Measurements from ENCODE around the gene BTBD19.
A peak's percentile ranks its signal among the peaks of the same experiment; 100 is the strongest.
"Not testable (repeated sequence)": the region's sequence is repeated elsewhere in the genome, so short reads cannot be mapped to it uniquely, and the experiment has no call there.

Gene BTBD19

DNA sequence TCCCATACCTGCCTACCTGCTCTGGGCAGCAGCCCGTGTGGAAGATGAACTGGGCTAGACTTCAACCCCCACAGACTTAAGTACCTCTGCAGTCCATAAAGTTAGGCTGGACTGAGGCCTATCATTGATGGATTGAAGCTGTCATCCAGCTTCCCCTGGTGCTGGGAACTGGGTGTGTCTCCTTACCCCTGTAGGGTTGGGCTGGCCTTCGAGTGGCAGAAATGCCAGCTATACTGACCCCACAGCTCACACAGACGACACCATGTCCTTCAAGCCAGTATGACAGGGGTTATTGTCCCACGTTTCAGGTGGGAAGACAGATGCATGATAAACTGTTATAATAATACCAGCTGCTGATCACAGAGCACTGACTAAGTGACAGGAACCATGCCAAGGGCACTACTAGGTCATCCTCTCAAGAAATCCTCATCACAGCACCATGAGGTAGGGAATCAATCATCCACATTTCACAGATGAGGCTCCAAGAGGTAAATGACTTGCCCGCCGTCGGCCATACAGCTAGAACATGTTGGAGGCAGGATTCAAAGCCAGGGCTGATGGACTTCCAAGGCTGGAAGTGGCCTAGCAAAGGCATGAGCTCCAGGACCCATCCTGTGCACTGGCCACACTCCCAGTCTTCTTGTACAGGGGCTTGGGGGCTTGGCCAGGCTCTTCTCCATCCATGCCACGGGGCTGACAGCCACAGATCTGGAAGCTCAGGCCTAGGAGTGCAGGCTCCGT is 20.0 kb upstream of the BTBD19 start, which contains the start of gene BEST4:
Gene BEST4, minus strand, starts transcription at position 51 of the 741 bp plus-strand sequence. CDS start 465 bp downstream, outside the sequence.
- no peak for DNase-seq

DNA sequence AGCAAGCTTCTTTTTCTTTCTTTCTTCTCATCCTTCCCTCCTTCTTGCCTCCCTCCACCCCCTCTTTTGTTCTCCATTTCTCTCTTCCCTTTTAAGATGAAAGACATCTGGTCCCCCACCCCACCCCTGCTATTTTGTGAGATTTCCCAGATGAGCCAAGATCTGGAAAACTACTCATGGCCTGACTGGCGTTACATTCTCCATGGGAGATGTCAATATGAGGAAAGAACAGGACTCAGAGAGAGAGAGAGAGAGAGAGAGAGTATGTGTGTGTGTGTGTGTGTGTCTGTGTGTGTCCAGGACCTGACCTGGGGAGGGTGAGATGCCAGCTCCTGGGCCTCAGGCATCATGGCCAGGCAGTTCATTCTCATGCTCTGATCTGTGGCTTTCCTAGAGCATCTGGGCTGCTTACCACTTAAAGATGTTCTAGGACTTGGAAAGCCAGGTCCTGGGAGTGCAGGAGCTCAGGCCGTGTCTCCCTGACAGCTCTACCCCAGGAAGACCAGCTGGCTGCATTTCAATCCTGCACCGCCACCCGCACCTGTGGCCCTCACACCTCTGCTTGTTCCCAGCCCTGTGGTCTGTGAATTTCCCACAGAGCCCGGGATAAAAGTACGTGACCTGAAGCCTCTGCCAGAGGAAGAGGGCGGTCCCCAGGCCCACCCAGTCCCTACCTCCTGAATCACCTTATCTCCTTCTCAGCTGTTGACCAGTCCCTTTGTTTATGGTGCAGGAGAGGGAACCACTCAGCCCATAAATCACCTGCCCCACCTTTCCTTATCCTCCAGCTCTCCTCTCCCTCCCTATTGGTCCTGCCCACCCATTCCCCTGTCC is 17.1 kb upstream of the BTBD19 start:
- no peak for DNase-seq

DNA sequence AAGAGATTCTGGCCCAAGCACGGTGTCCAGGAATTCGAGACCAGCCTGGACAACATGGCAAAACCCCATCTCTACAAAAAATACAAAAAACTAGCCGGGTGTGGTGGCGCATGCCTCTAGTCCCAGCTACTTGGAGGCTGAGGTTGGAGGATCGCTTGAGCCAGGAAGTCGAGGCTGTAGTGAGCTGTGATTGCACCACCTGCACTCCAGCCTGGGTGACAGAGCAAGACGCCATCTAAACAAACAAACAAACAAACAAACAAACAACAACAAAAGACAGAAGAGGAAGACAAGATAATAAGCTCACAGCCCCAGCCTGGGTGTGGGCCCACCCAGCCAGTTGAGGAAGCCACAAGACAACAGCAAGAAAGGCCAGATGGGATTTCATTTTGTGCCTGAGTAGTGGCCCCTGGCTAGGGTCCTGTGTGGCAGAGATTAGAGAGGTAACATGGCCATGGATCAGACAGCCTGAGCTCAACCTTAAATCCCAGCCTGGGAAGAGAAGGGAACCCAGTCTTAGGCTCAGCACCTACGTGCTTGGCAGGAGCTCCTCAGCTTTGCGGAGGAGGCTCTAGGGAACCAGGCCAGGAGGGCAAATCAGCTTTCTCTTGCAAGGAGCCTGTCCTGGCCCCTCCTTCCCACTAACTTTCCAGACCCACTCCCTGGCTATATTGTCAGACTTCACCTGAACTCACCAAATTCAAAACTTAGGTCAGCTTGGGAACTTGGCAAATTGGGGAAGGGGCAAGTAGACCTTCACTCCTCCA is 15.4 kb upstream of the BTBD19 start:
- DNase-seq = no peak

DNA sequence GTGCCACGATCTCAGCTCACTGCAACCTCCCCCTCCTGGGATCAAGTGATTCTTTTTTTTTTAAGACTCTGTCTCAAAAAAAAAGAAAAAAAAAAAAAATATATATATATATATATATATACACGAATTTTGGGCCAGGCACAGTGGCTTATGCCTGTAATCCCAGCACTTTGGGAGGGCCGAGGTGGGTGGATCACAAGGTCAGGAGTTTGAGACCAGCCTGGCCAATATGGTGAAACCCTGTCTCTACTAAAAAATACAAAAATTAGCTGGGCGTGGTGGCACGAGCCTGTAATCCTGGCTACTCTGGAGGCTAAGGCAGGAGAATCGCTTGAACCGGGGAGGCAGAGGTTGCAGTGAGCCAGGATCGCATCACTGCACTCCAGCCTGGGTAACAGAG is 10.4 kb upstream of the BTBD19 start:
- not testable (repeated sequence) for DNase-seq

DNA sequence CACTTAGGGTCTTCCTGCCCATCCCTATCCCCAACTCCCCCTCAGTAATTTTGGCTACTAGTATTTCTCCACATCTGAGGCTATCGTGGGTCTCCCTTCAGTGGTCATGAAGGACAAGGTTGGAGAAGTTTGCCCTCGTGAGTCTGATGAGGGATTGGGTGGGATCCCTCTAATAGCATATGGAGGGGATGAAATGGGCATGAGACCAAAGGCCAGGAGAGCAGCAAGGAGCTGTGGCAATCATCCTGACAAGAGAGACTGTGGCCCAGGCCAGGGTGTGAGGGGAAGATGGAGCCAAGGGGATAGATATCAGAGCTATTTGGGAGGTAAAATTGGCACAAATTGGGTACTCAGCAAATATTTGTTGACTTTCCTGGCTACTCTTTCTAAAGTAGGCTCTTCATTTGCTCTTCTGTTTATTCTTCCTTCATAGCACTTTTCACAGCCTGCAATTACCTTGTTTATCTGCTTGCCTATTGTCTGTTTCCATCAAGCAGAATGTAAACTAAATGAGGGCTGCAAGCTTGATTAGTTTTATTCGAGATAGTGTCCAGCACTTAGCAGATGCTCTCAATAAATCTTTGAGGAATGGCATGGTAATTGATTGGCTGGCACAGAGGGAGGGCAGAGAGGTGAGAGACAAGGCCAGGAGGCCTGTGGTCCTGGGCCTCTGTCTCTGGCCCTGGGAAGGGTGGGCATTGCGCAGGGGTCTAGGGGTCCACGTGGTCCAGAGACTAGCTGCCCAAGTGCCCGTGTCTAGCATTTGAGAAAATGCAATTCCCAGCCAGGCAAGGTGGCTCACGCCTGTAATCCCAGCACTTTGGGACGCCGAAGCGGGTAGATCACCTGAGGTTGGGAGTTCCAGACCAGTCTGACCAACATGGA is 9.6 kb upstream of the BTBD19 start:
- DNase-seq = no peak

DNA sequence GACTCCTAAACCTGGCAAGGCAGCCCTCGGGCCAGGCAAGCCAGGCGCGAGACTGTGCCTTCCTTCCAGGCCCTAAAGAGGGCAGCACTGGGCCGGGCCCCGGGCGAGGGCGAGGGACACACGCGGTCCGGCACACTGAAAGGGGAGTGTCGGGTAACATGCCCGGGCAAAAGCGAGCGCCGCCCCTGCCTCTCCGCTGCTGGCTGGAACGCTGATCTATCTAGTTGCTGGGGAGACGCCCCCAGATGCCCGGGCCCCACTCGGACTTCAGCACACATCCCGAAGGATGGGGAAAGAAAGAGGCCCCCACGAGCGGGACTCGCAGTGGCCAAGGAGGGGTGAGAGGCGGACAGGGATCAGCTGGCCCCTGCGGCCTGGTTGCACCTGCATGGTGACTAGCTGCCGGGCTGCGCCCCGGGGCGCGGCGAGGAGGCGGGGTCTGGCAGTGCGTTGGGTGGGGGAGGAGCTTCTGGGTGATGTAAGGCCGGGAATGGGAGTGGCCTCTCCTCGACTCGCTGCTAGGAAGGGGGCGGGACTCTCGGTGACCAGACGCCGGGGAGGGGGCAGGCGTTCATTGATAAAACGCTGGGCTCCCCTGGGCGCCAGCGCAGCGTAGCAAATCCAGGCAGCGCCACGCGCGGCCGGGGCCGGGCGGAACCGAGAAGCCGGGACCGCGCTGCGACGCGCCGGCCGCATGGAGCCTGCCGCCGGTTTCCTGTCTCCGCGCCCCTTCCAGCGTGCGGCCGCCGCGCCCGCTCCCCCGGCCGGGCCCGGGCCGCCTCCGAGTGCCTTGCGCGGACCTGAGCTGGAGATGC is 8.3 kb upstream of the BTBD19 start, which contains the start of gene PLK3:
Gene PLK3, plus strand, starts transcription at position 608 of the 815 bp plus-strand sequence. Its CDS starts 87 bp downstream, at position 695.
- peak; percentile 88 for DNase-seq

DNA sequence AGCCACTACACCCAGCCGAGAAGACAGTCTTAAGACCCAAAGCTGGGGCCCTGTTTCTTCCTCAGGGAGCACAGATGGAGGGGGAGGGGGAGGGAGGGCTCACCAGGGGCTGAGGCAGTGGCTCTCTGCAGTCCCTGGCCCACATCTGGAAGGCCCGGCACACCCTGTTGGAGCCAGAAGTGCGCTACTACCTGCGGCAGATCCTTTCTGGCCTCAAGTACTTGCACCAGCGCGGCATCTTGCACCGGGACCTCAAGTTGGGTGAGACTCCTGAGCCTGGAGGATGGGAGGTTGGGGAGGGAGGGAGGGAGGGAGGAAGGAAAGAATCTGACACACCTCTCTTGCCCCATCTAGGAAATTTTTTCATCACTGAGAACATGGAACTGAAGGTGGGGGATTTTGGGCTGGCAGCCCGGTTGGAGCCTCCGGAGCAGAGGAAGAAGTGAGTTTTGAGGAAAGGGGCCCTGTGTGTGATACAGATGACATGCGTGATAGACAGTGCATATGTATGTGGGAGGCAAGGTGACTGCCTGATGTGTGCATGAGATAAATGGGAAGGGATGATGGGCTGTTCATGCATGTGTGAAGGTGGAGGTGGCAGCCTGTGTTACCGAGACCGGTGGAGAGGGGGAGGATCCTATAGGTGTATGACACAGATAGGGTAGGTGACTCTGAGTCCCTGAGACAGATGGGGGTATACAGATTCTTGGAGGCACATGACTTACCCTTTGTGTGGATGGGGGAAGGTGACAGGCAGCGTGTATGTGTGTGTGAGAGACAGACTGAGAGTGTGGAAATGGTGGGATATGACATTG is 6.6 kb upstream of the BTBD19 start:
- no peak for DNase-seq

DNA sequence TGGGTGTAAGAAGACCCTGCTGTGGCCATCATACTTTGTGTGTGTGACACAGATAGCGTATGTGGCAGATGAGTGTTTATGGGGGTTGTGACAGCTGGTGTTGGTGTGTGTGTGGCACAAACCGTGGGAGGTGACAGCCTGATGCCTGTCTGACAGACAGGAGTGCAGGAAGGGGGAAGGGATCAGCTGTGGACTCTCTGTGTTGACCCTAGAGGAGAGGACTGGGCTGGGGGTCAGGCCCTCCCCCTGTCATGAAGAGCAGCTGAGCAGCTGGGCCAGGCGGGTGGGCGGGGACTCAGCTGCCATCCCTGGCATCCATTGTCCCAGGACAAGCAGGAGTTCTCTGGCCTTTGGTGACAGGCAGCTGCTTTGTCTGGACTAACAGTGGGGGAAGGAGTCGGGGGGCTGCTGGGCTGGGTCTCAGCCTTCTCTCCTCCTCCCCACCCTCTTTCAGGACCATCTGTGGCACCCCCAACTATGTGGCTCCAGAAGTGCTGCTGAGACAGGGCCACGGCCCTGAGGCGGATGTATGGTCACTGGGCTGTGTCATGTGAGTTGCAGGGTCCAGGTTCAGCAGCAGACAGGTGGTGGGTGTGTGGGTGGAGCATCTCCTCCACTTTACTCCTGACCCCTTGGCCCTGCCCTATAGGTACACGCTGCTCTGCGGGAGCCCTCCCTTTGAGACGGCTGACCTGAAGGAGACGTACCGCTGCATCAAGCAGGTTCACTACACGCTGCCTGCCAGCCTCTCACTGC is 5.8 kb upstream of the BTBD19 start:
- no peak for DNase-seq

DNA sequence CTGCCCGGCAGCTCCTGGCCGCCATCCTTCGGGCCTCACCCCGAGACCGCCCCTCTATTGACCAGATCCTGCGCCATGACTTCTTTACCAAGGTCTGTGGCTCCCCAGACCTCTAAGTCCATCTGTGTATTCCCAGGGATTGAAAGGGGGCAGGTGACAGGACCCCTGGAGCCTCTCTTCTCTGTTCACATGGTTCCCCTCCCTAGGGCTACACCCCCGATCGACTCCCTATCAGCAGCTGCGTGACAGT is 5.3 kb upstream of the BTBD19 start:
- DNase-seq = no peak

DNA sequence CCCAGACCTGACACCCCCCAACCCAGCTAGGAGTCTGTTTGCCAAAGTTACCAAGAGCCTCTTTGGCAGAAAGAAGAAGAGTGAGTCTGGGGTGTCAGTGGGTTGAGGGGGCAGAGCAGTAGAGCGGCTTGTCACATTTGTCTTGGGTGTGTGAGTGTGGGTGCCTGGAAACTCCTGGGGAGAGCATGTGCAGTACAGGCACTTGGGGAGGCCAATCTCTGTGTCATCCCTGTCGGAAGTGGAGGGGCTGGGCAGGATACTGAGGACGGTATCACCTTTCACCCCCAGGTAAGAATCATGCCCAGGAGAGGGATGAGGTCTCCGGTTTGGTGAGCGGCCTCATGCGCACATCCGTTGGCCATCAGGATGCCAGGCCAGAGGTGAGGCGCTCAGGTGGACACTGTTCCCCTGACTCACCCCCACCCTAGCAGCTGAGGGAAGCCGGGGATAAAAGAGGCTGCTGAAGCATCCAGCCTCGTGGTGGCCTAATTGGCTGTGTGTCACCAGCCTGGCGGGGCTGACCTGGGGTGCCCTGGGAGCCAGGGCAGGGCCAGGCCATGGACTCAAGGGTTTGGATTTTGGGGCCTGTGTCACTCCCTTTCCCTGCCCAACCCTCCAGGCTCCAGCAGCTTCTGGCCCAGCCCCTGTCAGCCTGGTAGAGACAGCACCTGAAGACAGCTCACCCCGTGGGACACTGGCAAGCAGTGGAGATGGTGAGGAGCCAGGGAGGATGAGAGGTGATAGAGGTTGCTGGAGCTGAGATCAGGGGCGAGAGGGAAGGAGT is 4.8 kb upstream of the BTBD19 start:
- no peak for DNase-seq

DNA sequence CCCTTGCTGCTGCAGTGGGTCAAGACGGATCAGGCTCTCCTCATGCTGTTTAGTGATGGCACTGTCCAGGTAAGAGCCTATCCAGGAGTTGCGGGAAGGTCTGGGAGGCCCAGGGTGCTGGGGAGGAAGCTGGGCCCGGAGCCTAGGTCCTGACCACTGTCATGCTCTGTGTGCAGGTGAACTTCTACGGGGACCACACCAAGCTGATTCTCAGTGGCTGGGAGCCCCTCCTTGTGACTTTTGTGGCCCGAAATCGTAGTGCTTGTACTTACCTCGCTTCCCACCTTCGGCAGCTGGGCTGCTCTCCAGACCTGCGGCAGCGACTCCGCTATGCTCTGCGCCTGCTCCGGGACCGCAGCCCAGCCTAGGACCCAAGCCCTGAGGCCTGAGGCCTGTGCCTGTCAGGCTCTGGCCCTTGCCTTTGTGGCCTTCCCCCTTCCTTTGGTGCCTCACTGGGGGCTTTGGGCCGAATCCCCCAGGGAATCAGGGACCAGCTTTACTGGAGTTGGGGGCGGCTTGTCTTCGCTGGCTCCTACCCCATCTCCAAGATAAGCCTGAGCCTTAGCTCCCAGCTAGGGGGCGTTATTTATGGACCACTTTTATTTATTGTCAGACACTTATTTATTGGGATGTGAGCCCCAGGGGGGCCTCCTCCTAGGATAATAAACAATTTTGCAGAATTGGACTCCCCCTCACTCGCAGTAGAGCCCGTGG is 2.9 kb upstream of the BTBD19 start:
- no peak for DNase-seq

DNA sequence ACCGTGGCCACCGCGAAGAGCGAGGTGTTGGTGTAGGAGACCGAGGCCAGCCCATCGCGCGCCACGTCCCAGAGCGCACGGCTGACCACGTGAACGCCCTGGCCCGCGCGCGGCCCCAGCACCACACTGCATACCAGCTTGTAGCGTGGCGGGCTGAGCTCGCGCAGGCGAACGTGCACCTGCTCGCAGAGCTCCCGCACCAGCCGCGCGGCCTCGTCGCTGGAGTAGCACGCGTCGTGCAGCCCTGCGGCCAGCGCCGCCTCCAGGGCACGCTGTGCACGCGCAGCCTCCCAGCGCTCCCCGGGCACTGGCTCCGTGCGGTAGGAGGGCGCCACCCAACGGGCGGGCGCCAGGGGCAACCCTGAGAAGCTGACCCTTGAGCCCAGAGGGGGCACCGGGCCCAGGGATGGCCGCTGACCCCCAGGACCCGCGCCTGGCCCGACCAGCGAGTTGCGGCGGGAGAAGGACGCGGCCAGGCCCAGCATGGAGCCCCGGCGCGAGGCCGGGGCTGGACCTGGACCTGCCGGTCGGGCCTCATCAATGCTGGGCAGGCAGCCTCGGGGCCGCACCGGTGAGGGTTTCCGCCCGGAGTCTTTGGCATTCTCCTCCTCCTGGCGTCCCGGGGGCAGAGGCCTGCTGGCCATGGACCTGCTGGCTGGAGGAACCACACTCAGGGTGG is 2.2 kb upstream of the BTBD19 start:
- DNase-seq = no peak

DNA sequence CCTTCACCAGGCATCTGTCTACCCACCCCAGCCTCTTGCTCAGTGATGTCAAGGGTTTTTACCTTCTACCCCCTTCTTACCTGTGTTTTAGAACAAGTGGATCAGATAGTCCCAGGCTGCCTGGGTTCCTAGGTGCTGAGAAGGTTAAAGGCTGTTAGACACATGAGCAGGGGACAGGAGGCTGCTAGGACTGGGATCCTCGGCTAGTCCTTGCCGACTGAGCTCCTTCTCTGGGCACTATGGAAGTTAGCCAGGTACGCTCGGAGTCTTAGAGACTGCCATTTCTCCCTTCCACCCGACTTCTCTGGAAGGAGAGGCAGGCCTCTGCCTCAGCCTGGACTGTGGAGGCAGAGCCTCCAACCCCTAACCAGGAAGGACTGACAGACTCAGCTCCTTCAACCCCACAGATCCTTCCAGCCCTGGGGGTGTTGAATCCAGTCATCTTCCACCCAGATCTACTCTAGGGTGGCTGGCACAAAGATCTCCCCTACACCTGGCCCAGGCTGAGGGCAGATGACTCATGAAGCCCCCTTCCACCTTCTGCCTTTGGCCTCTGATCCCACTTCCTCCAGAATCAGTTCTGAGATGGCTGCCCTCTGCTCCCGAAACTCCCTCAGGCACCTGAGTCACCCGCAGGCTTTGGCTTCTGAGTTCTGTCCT is 1.5 kb upstream of the BTBD19 start, which contains the start of gene DYNLT4:
Gene DYNLT4, minus strand, starts transcription at position 648 of the 660 bp plus-strand sequence. CDS start 683 bp downstream, outside the sequence.
- no peak for DNase-seq

DNA sequence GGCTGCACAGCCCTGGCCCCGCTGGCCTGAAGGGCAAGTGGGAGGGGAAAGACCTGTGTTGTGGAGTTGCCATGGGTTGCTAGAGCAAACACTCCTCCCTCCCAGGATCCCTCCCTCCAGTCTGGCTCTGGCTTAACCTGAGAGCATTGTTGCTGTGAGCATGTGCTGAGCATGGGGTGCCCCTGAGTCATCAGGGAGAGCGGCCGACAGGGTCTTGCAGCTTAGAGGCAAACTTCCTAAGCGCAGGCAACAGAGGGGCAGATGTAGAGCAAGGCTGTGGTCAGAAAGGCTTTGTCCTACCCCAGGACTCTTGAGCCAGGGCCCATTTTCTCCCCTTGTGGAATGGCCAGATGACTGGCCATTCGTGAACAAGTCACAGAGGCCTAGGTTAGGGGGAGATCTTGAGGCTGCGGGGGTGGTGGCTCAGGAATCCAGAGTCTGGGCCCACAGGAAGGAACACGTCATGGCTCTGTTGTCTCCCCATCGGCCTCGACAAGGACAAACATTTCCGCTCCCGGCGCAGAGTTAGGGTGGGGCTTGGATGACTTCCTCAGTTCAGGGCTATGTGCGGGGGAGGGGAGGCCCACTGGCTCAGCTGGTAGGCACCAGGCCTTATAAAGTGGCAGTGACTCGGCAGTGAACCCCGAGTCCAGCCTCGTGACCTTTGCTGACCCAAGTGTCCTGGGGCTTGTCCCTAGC is 810 bp upstream of the BTBD19 start:
- peak; percentile 92 for DNase-seq

DNA sequence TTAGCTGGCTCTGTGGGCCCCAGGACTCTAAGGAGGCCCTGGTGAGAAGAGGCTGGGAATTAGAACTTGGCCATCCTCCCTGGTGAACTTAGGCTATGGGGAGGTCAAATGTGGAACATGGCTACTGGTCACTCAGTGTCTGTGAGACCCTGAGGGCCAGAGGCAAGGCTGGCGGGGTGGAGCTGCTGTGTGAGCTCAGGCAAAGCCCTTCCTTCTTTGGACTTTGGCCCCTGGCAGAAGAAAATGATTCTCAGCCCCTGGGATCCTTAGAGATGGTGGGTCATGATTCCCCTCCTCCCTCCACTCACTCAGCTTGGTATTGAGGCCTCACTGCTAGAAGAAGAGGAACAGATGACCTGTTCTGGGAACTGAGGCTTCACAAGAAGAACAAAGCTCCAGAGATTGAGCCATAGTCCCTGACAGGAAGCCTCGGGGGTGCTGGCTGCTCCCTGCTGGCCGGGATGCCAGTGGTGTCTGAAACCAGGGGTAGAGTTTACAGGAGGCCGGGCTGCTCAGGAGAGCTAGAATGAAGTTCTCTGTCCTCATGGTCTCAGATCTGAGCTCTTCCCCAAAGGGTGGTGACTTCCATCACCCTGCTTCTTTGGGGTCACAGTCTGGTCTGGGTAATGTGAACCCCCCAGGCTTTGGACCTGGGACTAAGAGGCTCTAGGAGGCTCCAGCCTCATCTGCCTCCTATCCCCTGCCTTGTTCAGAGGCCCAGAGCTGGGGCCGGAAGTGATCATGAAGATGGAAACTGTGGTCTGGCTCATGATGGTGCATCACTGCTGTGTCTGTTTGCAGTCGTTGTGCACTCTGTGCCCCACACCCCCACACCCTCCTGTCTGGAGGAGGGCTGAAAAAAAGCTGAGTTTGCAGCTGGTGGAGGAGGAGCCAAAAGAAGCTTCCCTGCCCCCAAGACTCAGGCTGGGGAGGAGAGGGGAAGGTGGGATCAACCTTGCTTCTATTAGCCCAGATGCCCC is 905 bp downstream of the BTBD19 start:
- DNase-seq = peak; percentile 93
